ENCODE results near the gene SLC17A1.

SLC17A1 gene

GRCh38 chr6:25832307-25832662, 433 bp upstream of the SLC17A1 start:
- no peak for DNase-seq

GRCh38 chr6:25830458-25830857, 1.4 kb downstream of the SLC17A1 start:
- no peak for DNase-seq

- DNase-seq: no peak
These were observed 2.5 kb downstream of the SLC17A1 start for GRCh38 chr6:25829375-25829774.

- no peak for DNase-seq
These were observed 10.5 kb downstream of the SLC17A1 start for GRCh38 chr6:25821341-25821740.

GRCh38 chr6:25816252-25816651, 15.6 kb downstream of the SLC17A1 start:
- no peak for DNase-seq

- no peak for DNase-seq
These were observed 16.7 kb downstream of the SLC17A1 start for GRCh38 chr6:25815194-25815593.

GRCh38 chr6:25804804-25805203, 27.0 kb downstream of the SLC17A1 start:
- DNase-seq: no peak

- no peak for DNase-seq
These were observed 30.4 kb downstream of the SLC17A1 start for GRCh38 chr6:25801436-25801835.

GRCh38 chr6:25794784-25795183, 37.1 kb downstream of the SLC17A1 start:
- no peak for DNase-seq

- DNase-seq: no peak
These were observed 37.9 kb downstream of the SLC17A1 start for GRCh38 chr6:25793970-25794369.

- no peak for DNase-seq
These were observed 39.8 kb downstream of the SLC17A1 start for GRCh38 chr6:25792016-25792415.

GRCh38 chr6:25789475-25789874, 42.4 kb downstream of the SLC17A1 start:
- no peak for DNase-seq

GRCh38 chr6:25788305-25788922, 43.4 kb downstream of the SLC17A1 start:
- no peak for DNase-seq

GRCh38 chr6:25787428-25787827, 44.4 kb downstream of the SLC17A1 start:
- no peak for DNase-seq

GRCh38 chr6:25781134-25781533, 50.7 kb downstream of the SLC17A1 start:
- no peak for DNase-seq

GRCh38 chr6:25777856-25778649, 53.8 kb downstream of the SLC17A1 start:
- DNase-seq: no peak

GRCh38 chr6:25777031-25777430, 54.8 kb downstream of the SLC17A1 start:
- DNase-seq: no peak

GRCh38 chr6:25774120-25774715, 57.6 kb downstream of the SLC17A1 start:
- DNase-seq: no peak

- no peak for DNase-seq
These were observed 61.9 kb downstream of the SLC17A1 start for GRCh38 chr6:25769983-25770382.

- DNase-seq: no peak
These were observed 63.3 kb downstream of the SLC17A1 start for GRCh38 chr6:25768566-25768965.

- DNase-seq: no peak
These were observed 67.2 kb downstream of the SLC17A1 start for GRCh38 chr6:25764611-25765010.

GRCh38 chr6:25757936-25758642, 73.8 kb downstream of the SLC17A1 start:
- DNase-seq: no peak

All from NCI-H446 treated with DMSO at 0.1 percent for 48 hours (cell line).